A549 treated with ZK216348 at 1 μM for 4 hours (cell line): ENCODE data around the gene PPP2R5B. TPM values are rescaled to one million over a fixed set of nuclear protein-coding genes. Genes with fewer than 3 reads are reported as not detected.

ENCODE experiments used
- total RNA-seq: library from RNA; stranded (reverse); fragments of 200-300 nt; extraction: Qiagen RNA extraction; gene quantifications from 5 replicates; pipeline ENCODE4 v1.2.3, GENCODE V29; 2022; ENCODE audit warnings: low read depth

The PPP2R5B gene
- 2.7 to 6.1 TPM (median 4.4 TPM) in 5 replicates for total RNA-seq

GRCh38 chr11:64923944-64924909 is at the start of gene PPP2R5B:
PPP2R5B (plus strand) TSS chr11:64924689; CDS start chr11:64925735, 1,046 bp downstream.

GRCh38 chr11:64878494-64879243 is 45.8 kb upstream of the PPP2R5B start, which contains the start of gene EHD1:
EHD1 (minus strand) TSS chr11:64878621; CDS start chr11:64878464, 157 bp downstream.

GRCh38 chr11:64916775-64917662 is 7.5 kb upstream of the PPP2R5B start, which contains the start of gene ATG2A:
ATG2A (minus strand) TSS chr11:64917209; CDS start chr11:64917135, 74 bp downstream.

DNA sequence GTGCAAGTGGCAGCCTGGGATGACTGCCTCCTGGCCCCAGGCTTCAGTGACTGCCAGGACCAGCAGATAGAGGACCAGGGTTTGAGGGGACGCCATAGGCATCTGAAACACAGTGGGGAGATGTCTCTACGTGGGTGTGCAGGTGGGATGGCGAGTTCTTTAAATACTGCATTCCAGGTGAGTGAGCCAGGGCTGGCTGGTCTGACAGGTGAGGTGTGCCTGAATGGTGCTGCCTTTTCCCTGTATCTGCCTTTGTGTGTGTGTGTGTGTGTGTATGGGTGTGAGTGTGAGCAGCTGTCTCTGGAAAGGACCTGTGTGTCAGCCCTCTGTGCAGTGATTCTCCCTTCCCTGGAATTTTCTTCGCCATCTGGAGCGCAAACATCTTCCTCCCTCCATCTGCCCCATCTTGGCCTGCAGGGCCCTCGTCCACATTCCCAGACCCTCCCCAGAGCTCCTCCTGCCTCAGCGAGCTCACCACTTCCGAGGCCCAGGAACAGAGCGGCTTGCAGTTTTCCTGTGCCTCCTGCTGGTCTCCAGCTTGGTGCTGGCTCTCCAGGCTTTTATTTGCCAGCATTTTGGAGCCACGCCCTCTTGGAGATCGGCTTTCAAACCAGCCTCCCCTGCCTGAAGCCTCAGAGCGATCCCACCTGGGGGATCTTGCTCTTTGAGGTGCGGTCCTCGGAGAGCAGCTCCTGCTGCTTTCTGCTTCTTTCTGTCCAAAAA is 11.0 kb downstream of the PPP2R5B start, which contains the start of gene GPHA2:
Gene GPHA2, minus strand, starts transcription at position 535 of the 723 bp plus-strand sequence. Its CDS starts 433 bp downstream, at position 102.

GRCh38 chr11:64971421-64972233 is 47.1 kb downstream of the PPP2R5B start, which contains the start of gene MAJIN:
MAJIN (minus strand) TSS chr11:64972108; CDS start chr11:64959405, 12,703 bp downstream.

Other genes starting within 250 kb of the PPP2R5B start
- 0.11 to 0.87 TPM (median 0.24 TPM) in 5 replicates for gene NRXN2, start 201.5 kb upstream of the PPP2R5B start, total RNA-seq
- gene RASGRP2, start 180.5 kb upstream of the PPP2R5B start, total RNA-seq = 0.76 to 1.0 TPM (median 0.88 TPM) in 5 replicates
- 0.36 to 0.73 TPM (median 0.39 TPM) in 5 replicates for gene PYGM, start 164.7 kb upstream of the PPP2R5B start, total RNA-seq
- 158 to 212 TPM (median 184 TPM) in 5 replicates for gene SF1, start 146.1 kb upstream of the PPP2R5B start, total RNA-seq
- 5.2 to 11.6 TPM (median 9.0 TPM) in 5 replicates for gene MAP4K2, start 121.5 kb upstream of the PPP2R5B start, total RNA-seq
- gene MEN1, start 114.1 kb upstream of the PPP2R5B start, total RNA-seq = 22.9 to 46.9 TPM (median 42.3 TPM) in 5 replicates
- gene CDC42BPG, start 80.0 kb upstream of the PPP2R5B start, total RNA-seq = 0.83 to 2.2 TPM (median 1.7 TPM) in 5 replicates
- gene EHD1, start 46.1 kb upstream of the PPP2R5B start, total RNA-seq = 93.7 to 127 TPM (median 121 TPM) in 5 replicates
- gene ATG2A, start 7.5 kb upstream of the PPP2R5B start, total RNA-seq = 10.9 to 23.2 TPM (median 22.0 TPM) in 5 replicates
- not detected in 5 replicates for gene GPHA2, start 11.2 kb downstream of the PPP2R5B start, total RNA-seq
- gene MAJIN, start 47.4 kb downstream of the PPP2R5B start, total RNA-seq = not detected in 5 replicates
- 0.54 to 0.98 TPM (median 0.74 TPM) in 5 replicates for gene BATF2, start 72.3 kb downstream of the PPP2R5B start, total RNA-seq
- gene ARL2, start 89.5 kb downstream of the PPP2R5B start, total RNA-seq = 167 to 190 TPM (median 185 TPM) in 5 replicates
- 21.9 to 25.1 TPM (median 22.4 TPM) in 5 replicates for gene SNX15, start 102.8 kb downstream of the PPP2R5B start, total RNA-seq
- 27.0 to 62.7 TPM (median 56.1 TPM) in 5 replicates for gene SAC3D1, start 116.5 kb downstream of the PPP2R5B start, total RNA-seq
- gene NAALADL1, start 133.9 kb downstream of the PPP2R5B start, total RNA-seq = not detected in 5 replicates
- gene CDCA5, start 159.4 kb downstream of the PPP2R5B start, total RNA-seq = 53.2 to 69.3 TPM (median 67.2 TPM) in 5 replicates
- gene ZFPL1, start 159.5 kb downstream of the PPP2R5B start, total RNA-seq = 29.6 to 35.3 TPM (median 30.6 TPM) in 5 replicates
- 49.7 to 55.7 TPM (median 55.4 TPM) in 5 replicates for gene VPS51, start 171.5 kb downstream of the PPP2R5B start, total RNA-seq
- gene TM7SF2, start 187.2 kb downstream of the PPP2R5B start, total RNA-seq = 3.7 to 10.9 TPM (median 5.7 TPM) in 5 replicates
- gene ZNHIT2, start 193.0 kb downstream of the PPP2R5B start, total RNA-seq = 11.5 to 24.2 TPM (median 22.7 TPM) in 5 replicates
- 660 to 1,037 TPM (median 959 TPM) in 5 replicates for gene FAU, start 197.4 kb downstream of the PPP2R5B start, total RNA-seq
- gene MRPL49, start 197.6 kb downstream of the PPP2R5B start, total RNA-seq = 56.2 to 79.8 TPM (median 71.3 TPM) in 5 replicates
- 24.2 to 45.2 TPM (median 43.1 TPM) in 5 replicates for gene SYVN1, start 209.8 kb downstream of the PPP2R5B start, total RNA-seq
- gene SPDYC, start 245.5 kb downstream of the PPP2R5B start, total RNA-seq = not detected in 5 replicates